ENCODE results near the gene IL20RA. TPM values are rescaled to one million over a fixed set of nuclear protein-coding genes. Genes with fewer than 3 reads are reported as not detected.

Gene IL20RA
- total RNA-seq, 1 donor from 2014 or later: 4.5 TPM

DNA sequence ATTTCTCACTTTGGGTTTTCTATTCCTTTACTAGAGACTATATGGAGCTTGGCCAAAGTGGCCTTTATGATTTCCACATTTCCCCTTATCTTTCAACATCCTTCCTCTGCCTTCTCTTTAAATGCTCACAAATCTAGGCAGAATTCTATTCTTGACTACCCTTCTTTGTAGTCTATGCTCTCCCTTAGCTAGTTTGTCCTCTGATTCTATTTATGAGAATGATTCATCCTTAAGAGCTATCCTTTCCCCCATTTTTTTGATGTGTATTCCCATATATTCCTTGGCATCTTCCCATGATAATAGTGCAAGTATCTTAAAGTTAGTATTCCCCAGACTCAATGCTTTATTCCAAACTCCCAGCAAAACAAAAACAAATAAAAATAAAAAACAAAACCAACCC lies 53.1 kb downstream of the IL20RA start:
- H3K27me3 ChIP-seq (ENCODE audit: control insufficient read depth, insufficient read depth, low read length): no peaks in the 10 kb centered on the region
- FAIRE-seq (no peak), DNase-seq (ENCODE audit: low read depth) (no peak)
- H3K36me3 ChIP-seq (ENCODE audit: control insufficient read depth, insufficient read depth, low read length): no peaks in the 10 kb centered on the region
- TF ChIP-seq CTCF (IDR thresholded peaks at IDR 0.05; ENCODE audit: insufficient read depth, low read length, severe bottlenecking): no peak
- no peak overlapping the region for H3K4me3 ChIP-seq (ENCODE audit: low read depth, low read length)

DNA sequence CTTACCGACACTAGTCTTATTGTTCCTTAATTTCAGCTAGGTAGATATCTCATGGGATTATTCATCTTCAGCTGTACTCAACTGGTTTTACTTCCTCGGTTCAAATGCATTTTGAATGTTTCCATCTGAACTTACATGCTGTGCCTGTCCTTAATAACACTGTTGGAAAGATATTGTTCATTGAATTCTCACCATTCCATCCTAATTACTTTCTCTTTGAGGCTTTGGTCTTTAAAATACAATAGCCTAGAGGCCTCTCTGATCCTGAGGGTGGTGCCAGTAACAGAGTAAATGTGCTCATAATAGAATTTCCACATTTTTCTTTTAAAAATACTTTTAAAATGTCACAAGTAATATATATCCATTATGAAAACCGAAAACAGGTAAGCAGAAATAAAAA lies 54.0 kb downstream of the IL20RA start:
- H3K36me3 ChIP-seq (ENCODE audit: control insufficient read depth, insufficient read depth, low read length): no peaks in the 10 kb centered on the region
- no peak overlapping the region for H3K4me3 ChIP-seq (ENCODE audit: low read depth, low read length)
- DNase-seq (ENCODE audit: low read depth) (no peak), FAIRE-seq (no peak)
- no peak for TF ChIP-seq CTCF (IDR thresholded peaks at IDR 0.05; ENCODE audit: insufficient read depth, low read length, severe bottlenecking)
- no peaks in the 10 kb centered on the region for H3K27me3 ChIP-seq (ENCODE audit: control insufficient read depth, insufficient read depth, low read length)

DNA sequence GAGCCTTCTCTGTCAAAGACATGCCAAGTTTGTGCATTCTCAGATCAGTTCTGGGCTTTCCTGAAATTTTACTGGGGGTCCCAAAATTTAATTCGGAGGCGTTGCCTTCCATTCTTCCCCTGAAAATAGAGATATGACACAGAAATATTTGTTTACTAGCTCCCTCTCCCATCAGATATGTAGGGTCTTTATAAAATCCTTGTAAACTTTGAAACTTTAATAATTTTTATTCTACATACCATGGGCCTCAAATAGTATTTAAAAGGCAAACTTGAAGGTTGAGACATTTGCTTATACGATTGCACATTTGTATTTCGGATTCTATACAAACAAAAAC lies 54.6 kb downstream of the IL20RA start:
- no peaks in the 10 kb centered on the region for H3K36me3 ChIP-seq (ENCODE audit: control insufficient read depth, insufficient read depth, low read length)
- H3K4me3 ChIP-seq (ENCODE audit: low read depth, low read length): peak overlapping the region; percentile 26
- H3K27me3 ChIP-seq (ENCODE audit: control insufficient read depth, insufficient read depth, low read length): no peaks in the 10 kb centered on the region
- no peak for TF ChIP-seq CTCF (IDR thresholded peaks at IDR 0.05; ENCODE audit: insufficient read depth, low read length, severe bottlenecking)
- no peak for DNase-seq (ENCODE audit: low read depth)
- FAIRE-seq: no peak

DNA sequence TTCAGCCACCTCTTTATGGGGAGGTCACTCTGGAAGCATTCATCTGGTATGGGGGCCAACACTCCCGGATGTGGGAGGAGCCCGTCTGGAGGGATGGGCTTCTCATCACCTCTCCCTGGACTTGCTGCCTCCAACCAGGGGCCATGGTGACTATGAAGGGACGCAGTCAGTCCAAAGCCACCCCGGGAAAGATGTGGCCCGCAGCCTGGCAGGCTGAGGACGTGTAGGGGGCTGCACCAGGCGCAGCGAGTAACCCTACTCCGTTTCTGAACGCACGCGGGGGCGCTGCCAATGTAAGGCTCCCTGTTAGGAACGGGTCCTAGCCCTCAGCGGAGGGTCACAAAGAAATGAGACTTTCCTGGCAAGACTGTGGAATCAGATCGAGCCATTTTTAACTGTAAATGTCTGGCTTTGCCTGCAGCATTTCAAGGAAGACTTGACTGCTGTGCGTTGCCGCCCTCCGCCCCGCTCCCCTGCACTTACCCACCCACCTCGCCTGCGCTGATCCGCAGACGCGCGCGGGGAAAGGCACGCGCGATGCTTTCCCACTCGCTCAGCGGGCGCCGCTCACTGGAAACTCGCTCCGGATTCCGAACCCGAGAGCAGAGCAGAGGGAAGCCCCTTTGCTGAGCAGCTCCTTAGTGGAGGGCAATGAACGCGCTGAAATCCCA lies 55.1 kb downstream of the IL20RA start:
- FAIRE-seq (no peak), DNase-seq (ENCODE audit: low read depth) (no peak)
- Histone ChIP-seq H3K36me3 (ENCODE audit: control insufficient read depth, insufficient read depth, low read length) (no peaks in the 10 kb centered on the region), H3K27me3 (ENCODE audit: control insufficient read depth, insufficient read depth, low read length) (no peaks in the 10 kb centered on the region), H3K4me3 (ENCODE audit: low read depth, low read length) (peak overlapping the region; percentile 26)
- TF ChIP-seq CTCF (IDR thresholded peaks at IDR 0.05; ENCODE audit: insufficient read depth, low read length, severe bottlenecking): no peak

DNA sequence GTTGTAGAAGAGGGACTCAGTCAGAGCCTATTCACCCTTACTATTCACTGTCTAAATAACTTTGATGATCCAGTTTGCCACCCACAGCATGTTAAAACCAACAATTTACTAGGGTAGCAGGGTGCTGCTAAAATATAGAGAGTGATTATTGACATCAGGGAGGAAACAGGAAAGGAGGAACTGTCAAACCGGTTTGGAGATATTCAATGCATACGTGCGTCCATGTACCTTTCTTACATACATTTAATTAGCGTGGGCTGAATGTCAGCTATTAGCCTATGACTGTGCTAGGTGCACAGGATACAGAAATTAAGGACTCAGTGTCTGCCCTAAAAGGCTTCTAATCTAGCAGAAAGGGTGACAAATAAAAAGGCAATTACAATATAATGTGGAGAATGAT lies 57.2 kb downstream of the IL20RA start:
- no peak for TF ChIP-seq CTCF (IDR thresholded peaks at IDR 0.05; ENCODE audit: insufficient read depth, low read length, severe bottlenecking)
- FAIRE-seq (peak; percentile 36), DNase-seq (ENCODE audit: low read depth) (peak; percentile 52)
- Histone ChIP-seq H3K4me3 (ENCODE audit: low read depth, low read length) (no peak overlapping the region), H3K27me3 (ENCODE audit: control insufficient read depth, insufficient read depth, low read length) (no peaks in the 10 kb centered on the region), H3K36me3 (ENCODE audit: control insufficient read depth, insufficient read depth, low read length) (no peaks in the 10 kb centered on the region)

DNA sequence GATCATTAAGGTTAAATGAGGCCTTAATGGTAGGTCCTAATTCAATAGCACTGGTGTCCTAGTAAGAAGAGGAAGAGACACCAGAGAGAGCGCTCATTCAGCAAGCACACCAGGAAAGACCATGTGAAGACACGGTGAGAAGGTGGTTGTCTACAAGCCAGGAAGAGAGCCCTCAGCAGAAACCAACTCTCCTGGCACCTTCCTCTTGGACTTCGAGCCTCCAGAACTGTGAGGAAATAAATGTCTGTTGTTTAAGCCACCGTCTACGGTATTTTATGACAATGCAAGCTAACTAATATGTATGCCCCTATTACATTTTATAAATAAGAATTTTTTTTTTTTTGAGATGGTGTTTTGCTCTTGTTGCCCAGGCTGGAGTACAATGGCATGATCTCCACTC lies 59.3 kb downstream of the IL20RA start:
- FAIRE-seq: peak; percentile 43
- DNase-seq (ENCODE audit: low read depth): no peak
- no peak for TF ChIP-seq CTCF (IDR thresholded peaks at IDR 0.05; ENCODE audit: insufficient read depth, low read length, severe bottlenecking)
- Histone ChIP-seq H3K36me3 (ENCODE audit: control insufficient read depth, insufficient read depth, low read length) (no peaks in the 10 kb centered on the region), H3K4me3 (ENCODE audit: low read depth, low read length) (no peak overlapping the region), H3K27me3 (ENCODE audit: control insufficient read depth, insufficient read depth, low read length) (no peaks in the 10 kb centered on the region)
